ENCODE data around the gene MMP13.
"Not testable (repeated sequence)": the region's sequence is repeated elsewhere in the genome, so short reads cannot be mapped to it uniquely, and the experiment has no call there.

MMP13 gene

GRCh38 chr11:102955624-102956023 lies at the start of gene MMP13:
Gene MMP13 (minus strand): TSS chr11:102955732. CDS start chr11:102955705, 27 bp downstream.
- FAIRE-seq = no peak
- no peak for TF ChIP-seq POLR2A (IDR thresholded peaks at IDR 0.05; ENCODE audit: low read depth, low read length)
- no peak for DNase-seq (ENCODE audit: insufficient read length, low spot score)

- FAIRE-seq; DNase-seq (ENCODE audit: insufficient read length, low spot score): not testable (repeated sequence)
These were observed 48.7 kb upstream of the MMP13 start for GRCh38 chr11:103004234-103004633.

- DNase-seq (ENCODE audit: insufficient read length, low spot score) (no peak), FAIRE-seq (no peak)
- no peak for TF ChIP-seq POLR2A (IDR thresholded peaks at IDR 0.05; ENCODE audit: low read depth, low read length)
These were observed 38.6 kb upstream of the MMP13 start for GRCh38 chr11:102994105-102994504.

GRCh38 chr11:102991776-102992175 lies 36.2 kb upstream of the MMP13 start:
- DNase-seq (ENCODE audit: insufficient read length, low spot score) = no peak
- TF ChIP-seq POLR2A (IDR thresholded peaks at IDR 0.05; ENCODE audit: low read depth, low read length) = no peak
- no peak for FAIRE-seq

- no peak for DNase-seq (ENCODE audit: insufficient read length, low spot score)
- TF ChIP-seq POLR2A (IDR thresholded peaks at IDR 0.05; ENCODE audit: low read depth, low read length) = no peak
- no peak for FAIRE-seq
These were observed 34.6 kb upstream of the MMP13 start for GRCh38 chr11:102990145-102990544.

GRCh38 chr11:102989379-102990047 lies 34.0 kb upstream of the MMP13 start:
- no peak for TF ChIP-seq POLR2A (IDR thresholded peaks at IDR 0.05; ENCODE audit: low read depth, low read length)
- FAIRE-seq (no peak), DNase-seq (ENCODE audit: insufficient read length, low spot score) (no peak)

- no peak for DNase-seq (ENCODE audit: insufficient read length, low spot score)
- TF ChIP-seq POLR2A (IDR thresholded peaks at IDR 0.05; ENCODE audit: low read depth, low read length) = no peak
- peak; percentile 74 for FAIRE-seq
These were observed 31.3 kb upstream of the MMP13 start for GRCh38 chr11:102986815-102987214.

GRCh38 chr11:102985850-102986249 lies 30.3 kb upstream of the MMP13 start:
- no peak for FAIRE-seq
- no peak for DNase-seq (ENCODE audit: insufficient read length, low spot score)

GRCh38 chr11:102983486-102983885 lies 28.0 kb upstream of the MMP13 start:
- DNase-seq (ENCODE audit: insufficient read length, low spot score) (no peak), FAIRE-seq (no peak)
- no peak for TF ChIP-seq POLR2A (IDR thresholded peaks at IDR 0.05; ENCODE audit: low read depth, low read length)

More at GRCh38 chr11:102985850-102986249, 30.3 kb upstream of the MMP13 start:
- no peak for TF ChIP-seq POLR2A (IDR thresholded peaks at IDR 0.05; ENCODE audit: low read depth, low read length)

- DNase-seq (ENCODE audit: insufficient read length, low spot score) = no peak
- FAIRE-seq = no peak
- no peak for TF ChIP-seq POLR2A (IDR thresholded peaks at IDR 0.05; ENCODE audit: low read depth, low read length)
These were observed 25.9 kb upstream of the MMP13 start for GRCh38 chr11:102981324-102981910.

GRCh38 chr11:102974552-102975280 lies 19.2 kb upstream of the MMP13 start:
- no peak for TF ChIP-seq POLR2A (IDR thresholded peaks at IDR 0.05; ENCODE audit: low read depth, low read length)

GRCh38 chr11:102973698-102974097 lies 18.2 kb upstream of the MMP13 start:
- DNase-seq (ENCODE audit: insufficient read length, low spot score); FAIRE-seq: not testable (repeated sequence)

More at GRCh38 chr11:102974552-102975280, 19.2 kb upstream of the MMP13 start:
- no peak for DNase-seq (ENCODE audit: insufficient read length, low spot score)
- no peak for FAIRE-seq

GRCh38 chr11:102972853-102973252 lies 17.3 kb upstream of the MMP13 start:
- no peak for TF ChIP-seq POLR2A (IDR thresholded peaks at IDR 0.05; ENCODE audit: low read depth, low read length)
- FAIRE-seq (no peak), DNase-seq (ENCODE audit: insufficient read length, low spot score) (no peak)

GRCh38 chr11:102971766-102972165 lies 16.2 kb upstream of the MMP13 start:
- TF ChIP-seq POLR2A (IDR thresholded peaks at IDR 0.05; ENCODE audit: low read depth, low read length) = no peak
- DNase-seq (ENCODE audit: insufficient read length, low spot score) (no peak), FAIRE-seq (no peak)

- DNase-seq (ENCODE audit: insufficient read length, low spot score) = no peak
- no peak for FAIRE-seq
- no peak for TF ChIP-seq POLR2A (IDR thresholded peaks at IDR 0.05; ENCODE audit: low read depth, low read length)
These were observed 12.0 kb upstream of the MMP13 start for GRCh38 chr11:102967497-102967896.

Measured in H54 (cell line).